DOHH2 (cell line): ENCODE data around the gene MACROD2.

Experiments
- H3F3A ChIP-seq: fragments of 200-600 bp; sonication (generic), shearing (Covaris generic); 2 replicates; pipeline ENCODE4 v1.6.0; 2016; ENCODE audit warnings: antibody characterized with exemption, mild to moderate bottlenecking; ENCODE audit not compliant: control insufficient read depth, insufficient read depth
- H3K27ac ChIP-seq: fragments of 200-600 bp; sonication (generic); 2 replicates; pipeline ENCODE4 v1.5.1; 2014; ENCODE audit warnings: low read depth, mild to moderate bottlenecking, low read length, moderate library complexity
- H3K27me3 ChIP-seq: fragments of 200-600 bp; sonication (generic); 2 replicates; pipeline ENCODE4 v1.6.1; 2014; ENCODE audit warnings: mild to moderate bottlenecking, low read length, mixed read lengths; ENCODE audit not compliant: control insufficient read depth
- H3K36me3 ChIP-seq: fragments of 200-600 bp; sonication (generic); 2 replicates; pipeline ENCODE4 v1.6.1; 2014; ENCODE audit warnings: mild to moderate bottlenecking, low read length, moderate library complexity, mixed read lengths; ENCODE audit not compliant: control insufficient read depth
- H3K4me1 ChIP-seq: fragments of 200-600 bp; sonication (generic); 2 replicates; pipeline ENCODE4 v1.6.1; 2014; ENCODE audit warnings: mild to moderate bottlenecking, low read length, mixed read lengths; ENCODE audit not compliant: control insufficient read depth
- H3K4me2 ChIP-seq: fragments of 200-600 bp; sonication (generic); 2 replicates; pipeline ENCODE4 v1.6.0; 2014; ENCODE audit warnings: mild to moderate bottlenecking, low read length, moderate library complexity
- H3K4me3 ChIP-seq: fragments of 200-600 bp; sonication (generic); 2 replicates; pipeline ENCODE4 v1.5.1; 2014; ENCODE audit warnings: mild to moderate bottlenecking, low read length, mixed read lengths
- H3K79me2 ChIP-seq: fragments of 200-600 bp; sonication (generic); 2 replicates; pipeline ENCODE4 v1.6.1; 2014; ENCODE audit warnings: mild to moderate bottlenecking, low read length, mixed read lengths; ENCODE audit not compliant: control insufficient read depth
- H3K9me2 ChIP-seq: fragments of 200-600 bp; sonication (generic); replicated peaks from 2 replicates; pipeline ENCODE4 v1.6.1; 2014; ENCODE audit warnings: mild to moderate bottlenecking, low read length, mixed read lengths; ENCODE audit not compliant: control insufficient read depth
- H3K9me3 ChIP-seq: fragments of 200-600 bp; sonication (generic); 2 replicates; pipeline ENCODE4 v1.6.1; 2014; ENCODE audit warnings: antibody characterized with exemption, low read length, mixed read lengths; ENCODE audit not compliant: control insufficient read depth, insufficient read depth
- H4K20me1 ChIP-seq: fragments of 200-600 bp; sonication (generic); 2 replicates; pipeline ENCODE4 v1.6.0; 2014; ENCODE audit warnings: low read depth, mild to moderate bottlenecking, antibody characterized with exemption, low read length, moderate library complexity; ENCODE audit not compliant: control insufficient read depth, insufficient read depth
- EZH2phosphoT487 ChIP-seq: fragments of 200-600 bp; sonication (generic); IDR thresholded peaks from 2 replicates; pipeline ENCODE4 v1.6.1; 2017; ENCODE audit warnings: borderline replicate concordance, mild to moderate bottlenecking, antibody characterized with exemption, low read length, moderate library complexity, mixed read lengths
- TF ChIP-seq, protein P1 (sequence below): fragments of 200-600 bp; sonication (generic); IDR thresholded peaks from one replicate; pipeline ENCODE4 v1.5.1; 2014; ENCODE audit warnings: antibody characterized with exemption, mild to moderate bottlenecking, low read depth, low read length; ENCODE audit not compliant: poor library complexity, severe bottlenecking

MACROD2 gene

DNA sequence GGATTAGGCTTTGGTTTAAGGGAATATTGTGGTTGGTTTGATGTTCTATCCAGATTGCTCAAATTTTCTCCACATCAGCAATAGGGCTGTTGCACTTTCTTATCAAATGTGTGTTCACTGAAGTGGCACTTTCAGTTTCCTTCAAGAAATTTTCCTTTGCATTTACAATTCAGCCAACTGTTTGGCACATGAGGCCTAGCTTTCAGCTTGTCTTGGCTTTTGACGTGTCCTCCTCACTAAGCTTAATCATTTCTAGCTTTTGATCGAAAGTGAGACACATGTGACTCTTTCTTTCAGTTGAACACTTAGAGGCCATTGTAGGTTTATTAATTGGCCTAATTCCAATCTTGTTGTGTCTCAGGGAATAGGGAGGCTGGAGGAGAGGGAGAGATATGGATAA, 237.3 kb downstream of the MACROD2 start:
- no peak for TF ChIP-seq EZH2phosphoT487
- TF ChIP-seq, protein P1, sequence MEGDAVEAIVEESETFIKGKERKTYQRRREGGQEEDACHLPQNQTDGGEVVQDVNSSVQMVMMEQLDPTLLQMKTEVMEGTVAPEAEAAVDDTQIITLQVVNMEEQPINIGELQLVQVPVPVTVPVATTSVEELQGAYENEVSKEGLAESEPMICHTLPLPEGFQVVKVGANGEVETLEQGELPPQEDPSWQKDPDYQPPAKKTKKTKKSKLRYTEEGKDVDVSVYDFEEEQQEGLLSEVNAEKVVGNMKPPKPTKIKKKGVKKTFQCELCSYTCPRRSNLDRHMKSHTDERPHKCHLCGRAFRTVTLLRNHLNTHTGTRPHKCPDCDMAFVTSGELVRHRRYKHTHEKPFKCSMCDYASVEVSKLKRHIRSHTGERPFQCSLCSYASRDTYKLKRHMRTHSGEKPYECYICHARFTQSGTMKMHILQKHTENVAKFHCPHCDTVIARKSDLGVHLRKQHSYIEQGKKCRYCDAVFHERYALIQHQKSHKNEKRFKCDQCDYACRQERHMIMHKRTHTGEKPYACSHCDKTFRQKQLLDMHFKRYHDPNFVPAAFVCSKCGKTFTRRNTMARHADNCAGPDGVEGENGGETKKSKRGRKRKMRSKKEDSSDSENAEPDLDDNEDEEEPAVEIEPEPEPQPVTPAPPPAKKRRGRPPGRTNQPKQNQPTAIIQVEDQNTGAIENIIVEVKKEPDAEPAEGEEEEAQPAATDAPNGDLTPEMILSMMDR: no peak
- Histone ChIP-seq H3K79me2 (no peaks in the 10 kb centered on the region), H3K9me2 (no peaks in the 10 kb centered on the region; the same call in 1 of the 2 replicates), H3K4me1 (no peaks in the 10 kb centered on the region), H3K4me3 (no peak overlapping the region), H3F3A (no peaks in the 10 kb centered on the region), H3K27me3 (no peaks in the 10 kb centered on the region), H3K9me3 (no peaks in the 10 kb centered on the region; the same call in 1 of the 2 replicates), H4K20me1 (no peaks in the 10 kb centered on the region), H3K27ac (no peak overlapping the region), H3K36me3 (no peaks in the 10 kb centered on the region), H3K4me2 (no peak overlapping the region)

DNA sequence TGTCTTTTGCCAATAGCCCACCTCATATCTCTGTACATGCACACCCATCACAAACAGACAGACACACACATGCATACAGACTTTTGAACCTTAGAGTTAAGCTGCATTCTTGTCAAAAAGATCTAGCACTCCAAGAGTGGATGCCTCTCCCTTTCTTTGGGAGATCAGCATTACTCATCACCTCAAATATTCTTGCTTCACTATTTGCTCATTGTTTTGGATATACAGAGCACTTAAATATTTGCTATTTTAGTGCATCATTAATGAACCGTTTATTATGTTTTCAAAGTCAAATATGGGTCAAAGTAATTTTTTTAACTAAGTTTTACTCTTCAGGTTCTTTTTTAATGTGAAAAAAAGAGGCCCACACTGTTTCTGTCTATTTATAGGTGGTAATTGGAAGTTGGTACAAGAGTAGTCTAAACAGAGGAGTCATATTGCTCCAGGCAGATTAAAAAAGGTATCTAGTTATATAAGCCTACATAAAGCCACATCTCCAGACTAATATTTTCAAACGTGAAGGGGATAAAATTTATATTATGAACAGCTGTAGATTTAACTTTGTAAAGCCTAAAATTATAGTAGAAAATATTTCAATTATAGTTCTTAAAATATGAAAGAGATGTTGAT, 239.5 kb downstream of the MACROD2 start:
- Histone ChIP-seq H3K4me1 (no peaks in the 10 kb centered on the region), H3K4me2 (no peak overlapping the region), H3K27ac (no peak overlapping the region), H3K4me3 (no peak overlapping the region), H3K9me2 (no peaks in the 10 kb centered on the region; the same call in 1 of the 2 replicates), H3K79me2 (no peaks in the 10 kb centered on the region), H3F3A (no peaks in the 10 kb centered on the region), H3K27me3 (no peaks in the 10 kb centered on the region), H3K9me3 (no peaks in the 10 kb centered on the region; the same call in 1 of the 2 replicates), H3K36me3 (no peaks in the 10 kb centered on the region), H4K20me1 (no peaks in the 10 kb centered on the region)
- TF ChIP-seq, protein P1: no peak
- no peak for TF ChIP-seq EZH2phosphoT487

DNA sequence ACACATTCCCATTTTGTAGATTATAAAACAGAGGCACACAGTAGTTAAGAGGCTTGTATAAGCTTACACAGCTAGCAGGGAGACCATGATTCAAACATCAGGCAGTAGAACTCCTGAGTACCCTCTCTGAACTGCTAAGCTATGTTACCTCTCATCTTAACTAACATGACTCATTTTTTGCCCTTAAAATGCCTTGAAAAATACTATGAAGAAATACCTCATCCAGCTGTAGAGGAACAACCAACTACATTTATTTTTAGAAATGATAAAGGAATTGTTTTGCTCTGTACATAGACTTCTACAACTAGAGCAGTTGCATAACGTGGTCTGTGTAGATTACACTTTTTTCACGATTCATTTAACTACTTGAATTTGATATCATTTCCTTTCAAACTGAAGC, 240.0 kb downstream of the MACROD2 start:
- Histone ChIP-seq H4K20me1 (no peaks in the 10 kb centered on the region), H3F3A (no peaks in the 10 kb centered on the region), H3K4me1 (no peaks in the 10 kb centered on the region), H3K27ac (no peak overlapping the region), H3K79me2 (no peaks in the 10 kb centered on the region), H3K4me3 (no peak overlapping the region), H3K9me2 (no peaks in the 10 kb centered on the region; the same call in 1 of the 2 replicates), H3K9me3 (no peaks in the 10 kb centered on the region; the same call in 1 of the 2 replicates), H3K27me3 (no peaks in the 10 kb centered on the region), H3K36me3 (no peaks in the 10 kb centered on the region), H3K4me2 (no peak overlapping the region)
- TF ChIP-seq, protein P1: no peak
- TF ChIP-seq EZH2phosphoT487: no peak
